SK-N-SH treated with all-trans-retinoic acid at 6 μM for 48 hours (cell line): ENCODE measurements around the gene ASCL5.

ENCODE experiments used
- ARNTL ChIP-seq: fragments of 450-650 bp; formaldehyde crosslinking; IDR thresholded peaks from 2 replicates; pipeline ENCODE4 v1.5.0; 2020; ENCODE audit warnings: low read depth, mild to moderate bottlenecking, moderate library complexity, borderline replicate concordance
- BACH2 ChIP-seq: fragments of 250-450 bp; sonication (Bioruptor Pico); IDR thresholded peaks from 2 replicates; pipeline ENCODE4 v1.9.0; 2021; ENCODE audit warnings: mild to moderate bottlenecking, borderline replicate concordance
- CREB5 ChIP-seq: fragments of 250-450 bp; sonication (Bioruptor Pico); IDR thresholded peaks from 2 replicates; pipeline ENCODE4 v1.5.1; 2020; ENCODE audit warnings: low read depth, mild to moderate bottlenecking, moderate library complexity
- CSRNP3 ChIP-seq: fragments of 250-450 bp; sonication (Bioruptor Pico); IDR thresholded peaks from 2 replicates; pipeline ENCODE4 v1.5.1; 2021; ENCODE audit warnings: mild to moderate bottlenecking, moderate library complexity
- OSR1 ChIP-seq: fragments of 250-450 bp; sonication (Bioruptor Pico); IDR thresholded peaks from 2 replicates; pipeline ENCODE4 v1.8.0; 2022; ENCODE audit warnings: moderate library complexity, mild to moderate bottlenecking, inconsistent platforms
- PATZ1 ChIP-seq: fragments of 250-450 bp; sonication (Bioruptor Pico); IDR thresholded peaks from 2 replicates; pipeline ENCODE4 v1.8.0; 2020; ENCODE audit warnings: mild to moderate bottlenecking, moderate library complexity, borderline replicate concordance
- POU6F1 ChIP-seq: fragments of 250-450 bp; sonication (Bioruptor Pico); IDR thresholded peaks from 2 replicates; pipeline ENCODE4 v1.8.0; 2021; ENCODE audit warnings: low read depth, mild to moderate bottlenecking, moderate library complexity, borderline replicate concordance
- SNAI2 ChIP-seq: fragments of 250-450 bp; sonication (Bioruptor Pico); IDR thresholded peaks from 2 replicates; pipeline ENCODE4 v1.5.0; 2020; ENCODE audit warnings: mild to moderate bottlenecking, moderate library complexity
- TSHZ2 ChIP-seq: fragments of 250-450 bp; sonication (Bioruptor Pico); IDR thresholded peaks from 2 replicates; pipeline ENCODE4 v1.5.0; 2020; ENCODE audit warnings: mild to moderate bottlenecking, moderate library complexity
- ZFP3 ChIP-seq: fragments of 250-450 bp; sonication (Bioruptor Pico); IDR thresholded peaks from 2 replicates; pipeline ENCODE4 v1.5.0; 2020; ENCODE audit warnings: mild to moderate bottlenecking, moderate library complexity
- ZFP30 ChIP-seq: fragments of 450-650 bp; formaldehyde crosslinking; IDR thresholded peaks from 2 replicates; pipeline ENCODE4 v1.5.0; 2022; ENCODE audit warnings: mild to moderate bottlenecking, moderate library complexity
- ZNF565 ChIP-seq: fragments of 450-650 bp; formaldehyde crosslinking; conservative IDR thresholded peaks from 2 replicates; pipeline ENCODE4 v1.5.0; 2020; ENCODE audit warnings: low read depth, mild to moderate bottlenecking, moderate library complexity
- ZNF8 ChIP-seq: fragments of 450-650 bp; formaldehyde crosslinking; IDR thresholded peaks from 2 replicates; pipeline ENCODE4 v1.5.0; 2020; ENCODE audit warnings: mild to moderate bottlenecking, moderate library complexity

- TF ChIP-seq POU6F1 (no peak), CREB5 (CRISPR knock-in tag) (no peak), SNAI2 (CRISPR knock-in tag) (no peak), ARNTL (CRISPR knock-in tag) (no peak), ZNF8 (no peak), PATZ1 (CRISPR knock-in tag) (no peak), BACH2 (CRISPR knock-in tag) (no peak), CSRNP3 (CRISPR knock-in tag) (no peak), OSR1 (CRISPR knock-in tag) (no peak), ZFP30 (CRISPR knock-in tag) (no peak), TSHZ2 (CRISPR knock-in tag) (no peak), ZNF565 (CRISPR knock-in tag) (no peak), ZFP3 (CRISPR knock-in tag) (no peak)
These were observed 10.9 kb downstream of the ASCL5 start for GRCh38 chr1:201116091-201116490.
